ENCODE data around the gene FXYD3.

FXYD3 gene

DNA sequence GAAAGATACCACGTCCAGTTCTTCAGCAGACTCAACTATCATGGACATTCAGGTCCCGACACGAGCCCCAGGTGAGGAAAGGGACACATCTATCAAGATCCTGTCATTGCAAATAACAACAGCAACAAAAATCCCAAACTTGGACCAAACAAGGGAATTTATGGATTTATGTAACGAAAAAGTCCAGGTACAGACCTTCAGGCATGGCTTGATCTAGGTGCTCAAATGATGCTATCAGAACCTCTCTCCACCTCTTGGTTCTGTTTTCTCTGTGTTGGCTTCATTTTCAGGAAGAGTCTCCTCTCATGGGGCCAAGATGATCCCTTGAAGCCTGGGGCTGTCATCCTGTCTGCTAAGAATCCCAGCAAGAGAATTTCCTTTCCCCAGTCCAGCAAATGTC, 41.8 kb downstream of the FXYD3 start:
- DNase-seq (ENCODE audit: low read depth, low spot score): no peak

DNA sequence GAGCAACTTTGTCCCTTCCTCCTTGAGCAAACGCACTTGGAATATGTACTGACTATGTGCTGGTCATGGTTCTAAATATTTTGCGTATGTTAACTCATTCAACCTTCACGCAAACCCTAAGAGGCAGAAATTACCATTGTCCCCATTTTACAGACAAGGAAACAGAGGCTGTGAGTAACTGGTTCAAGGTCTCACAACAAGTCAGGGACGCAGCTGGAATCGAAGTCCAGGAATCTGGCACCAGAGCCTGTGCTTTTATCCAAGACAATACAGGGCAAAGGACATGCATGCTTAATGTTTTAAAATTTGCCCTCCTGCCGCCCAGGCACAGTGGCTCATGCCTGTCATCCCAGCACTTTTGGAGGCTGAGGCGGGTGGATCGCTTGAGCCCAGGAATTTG, 44.0 kb downstream of the FXYD3 start:
- DNase-seq (ENCODE audit: low read depth, low spot score): no peak

DNA sequence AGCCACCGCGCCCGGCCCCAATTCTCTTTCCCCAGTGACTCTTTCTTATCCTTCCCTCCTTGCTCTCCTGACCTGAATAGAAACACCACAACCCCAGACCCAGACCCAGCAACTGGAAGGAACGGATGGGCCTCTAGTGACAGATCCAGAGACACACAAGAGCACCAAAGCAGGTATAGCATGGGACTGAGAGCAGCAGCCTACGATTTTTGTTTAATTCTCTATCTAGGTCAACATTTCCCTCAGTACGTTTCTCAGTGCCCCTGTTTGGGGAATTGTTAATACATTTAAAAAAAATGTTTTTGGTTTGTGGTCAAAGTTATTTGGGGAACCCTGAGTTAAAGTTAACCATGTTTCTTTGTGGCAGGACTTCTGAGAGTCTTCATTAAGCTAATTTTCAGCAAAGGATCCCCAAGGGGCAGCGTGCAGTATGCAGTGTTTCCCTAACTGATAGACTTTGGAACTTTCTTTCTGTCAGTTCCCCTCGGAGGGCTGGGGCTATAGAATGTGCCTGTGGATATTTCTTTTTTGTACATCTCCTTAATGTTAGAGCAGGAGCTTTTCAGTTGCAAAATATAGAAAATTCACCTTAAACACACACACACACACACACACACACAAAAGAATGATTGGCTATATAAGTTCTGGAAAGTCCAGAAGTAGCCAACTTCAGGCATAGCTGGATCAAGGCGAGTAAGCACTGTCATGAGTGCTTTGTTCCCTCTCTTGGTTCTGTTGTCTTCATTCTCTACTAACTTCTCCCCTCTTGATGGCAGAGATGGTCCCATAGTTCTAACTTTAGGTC, 45.2 kb downstream of the FXYD3 start:
- no peak for DNase-seq (ENCODE audit: low read depth, low spot score)

DNA sequence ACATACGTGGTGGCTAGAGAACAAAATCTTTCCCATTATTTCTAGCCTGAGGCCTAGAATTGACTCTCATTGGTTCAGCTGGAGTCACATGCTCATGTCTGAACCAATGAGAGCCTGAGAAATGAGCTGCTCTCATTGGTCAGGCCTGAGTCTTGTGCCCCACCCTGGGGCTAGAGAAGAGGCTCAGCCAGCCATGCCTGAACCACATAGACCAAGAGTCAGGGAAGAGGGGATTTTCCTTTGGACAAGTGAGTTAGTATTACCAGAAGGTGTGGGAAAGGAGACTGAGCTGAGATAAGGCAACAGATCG, 45.8 kb downstream of the FXYD3 start:
- no peak for DNase-seq (ENCODE audit: low read depth, low spot score)

DNA sequence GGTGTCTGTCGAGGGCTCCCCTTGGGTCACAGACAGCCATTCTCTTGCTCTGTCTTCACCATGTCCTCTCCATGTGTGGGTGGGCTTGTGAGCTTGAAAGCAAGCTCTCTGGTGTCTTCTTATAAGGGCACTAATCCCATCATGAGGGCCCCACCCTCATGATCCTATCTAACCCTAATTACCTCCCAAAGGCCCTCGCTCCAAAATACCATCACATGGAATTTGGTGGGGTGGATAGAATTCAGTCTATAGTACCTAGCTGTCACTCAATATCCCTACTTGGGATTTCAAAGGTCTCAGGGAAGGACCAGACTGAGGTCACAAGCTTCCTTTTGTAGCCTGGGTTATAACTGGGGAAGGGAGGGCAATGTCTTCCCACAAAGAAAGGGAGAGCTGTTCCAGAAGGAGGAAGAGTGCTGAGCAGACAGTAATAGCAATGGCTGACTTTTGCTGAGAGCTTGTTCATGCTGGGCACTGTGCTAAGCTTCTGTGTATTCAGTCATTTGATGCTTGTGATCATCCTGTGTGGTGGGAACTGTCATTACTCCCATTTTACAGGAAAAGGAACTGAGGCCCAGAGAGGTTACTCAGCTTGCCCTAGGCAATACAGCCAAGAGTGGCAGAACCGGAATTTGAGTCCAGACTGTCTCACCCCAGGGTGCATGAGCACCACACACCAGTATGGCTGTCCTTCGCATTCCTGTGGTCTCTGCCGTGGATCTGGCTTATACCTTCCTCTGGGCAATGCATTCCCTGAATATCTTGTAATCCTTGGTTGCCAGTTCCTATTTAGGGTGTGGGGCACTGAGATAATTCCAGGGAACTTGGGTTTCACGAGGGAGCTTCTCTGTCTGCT, 47.1 kb downstream of the FXYD3 start:
- no peak for DNase-seq (ENCODE audit: low read depth, low spot score)

DNA sequence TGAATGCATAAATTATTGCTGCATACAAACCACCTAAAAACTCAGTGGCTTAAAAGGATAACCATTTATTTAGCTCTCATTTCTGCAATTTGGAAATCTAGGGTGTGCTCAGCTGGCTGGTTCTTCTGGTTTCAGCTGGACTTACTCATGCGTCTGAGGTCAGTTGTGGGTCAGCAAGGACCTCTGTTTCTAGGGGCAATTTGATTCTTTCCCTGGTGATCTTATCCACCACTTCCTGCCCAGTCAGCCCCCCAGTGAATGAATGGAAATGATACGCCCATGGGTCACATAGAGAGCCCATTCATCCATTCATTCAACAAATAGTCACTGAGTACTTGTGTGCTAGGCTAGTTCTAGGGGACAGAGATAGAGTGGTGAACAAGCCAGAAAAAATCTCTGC, 48.8 kb downstream of the FXYD3 start:
- DNase-seq (ENCODE audit: low read depth, low spot score): no peak

DNA sequence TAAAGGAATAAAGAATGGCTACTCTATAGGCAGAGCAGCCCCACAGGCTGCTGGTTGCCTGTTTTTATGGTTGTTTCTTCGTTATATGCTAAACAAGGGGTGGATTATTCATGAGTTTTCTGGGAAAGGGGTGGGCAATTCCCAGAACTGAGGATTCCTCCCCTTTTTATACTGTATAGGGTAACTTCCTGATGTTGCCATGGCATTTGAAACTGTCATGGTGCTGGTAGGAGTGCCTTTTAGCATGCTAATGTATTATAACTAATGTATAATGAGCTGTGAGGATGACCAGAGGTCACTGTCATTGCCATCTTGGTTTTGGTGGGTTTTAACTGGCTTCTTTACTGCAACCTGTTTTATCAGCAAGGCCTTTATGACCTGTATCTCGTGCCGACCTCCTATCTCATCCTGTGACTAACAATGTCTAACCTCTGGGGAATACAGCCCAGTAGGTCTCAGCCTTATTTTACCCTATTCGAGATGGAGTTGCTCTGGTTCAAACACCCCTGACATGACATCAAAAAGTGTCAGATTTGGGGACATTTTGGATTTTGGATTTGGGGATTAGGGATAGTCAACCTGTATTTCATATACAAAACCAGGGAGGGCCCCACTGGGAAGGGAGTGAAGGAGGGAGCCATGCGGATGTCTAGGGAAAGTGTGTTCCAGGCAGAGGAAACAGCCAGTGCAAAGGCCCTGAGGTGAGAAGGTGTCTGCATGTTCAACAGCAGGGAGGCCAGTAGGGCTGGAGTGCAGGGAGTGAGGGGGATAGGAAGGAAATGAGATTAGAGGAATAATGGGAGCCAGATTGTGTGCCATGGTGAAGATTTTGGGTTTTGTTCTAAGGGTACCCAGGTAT, 49.8 kb downstream of the FXYD3 start:
- no peak for DNase-seq (ENCODE audit: low read depth, low spot score)

DNA sequence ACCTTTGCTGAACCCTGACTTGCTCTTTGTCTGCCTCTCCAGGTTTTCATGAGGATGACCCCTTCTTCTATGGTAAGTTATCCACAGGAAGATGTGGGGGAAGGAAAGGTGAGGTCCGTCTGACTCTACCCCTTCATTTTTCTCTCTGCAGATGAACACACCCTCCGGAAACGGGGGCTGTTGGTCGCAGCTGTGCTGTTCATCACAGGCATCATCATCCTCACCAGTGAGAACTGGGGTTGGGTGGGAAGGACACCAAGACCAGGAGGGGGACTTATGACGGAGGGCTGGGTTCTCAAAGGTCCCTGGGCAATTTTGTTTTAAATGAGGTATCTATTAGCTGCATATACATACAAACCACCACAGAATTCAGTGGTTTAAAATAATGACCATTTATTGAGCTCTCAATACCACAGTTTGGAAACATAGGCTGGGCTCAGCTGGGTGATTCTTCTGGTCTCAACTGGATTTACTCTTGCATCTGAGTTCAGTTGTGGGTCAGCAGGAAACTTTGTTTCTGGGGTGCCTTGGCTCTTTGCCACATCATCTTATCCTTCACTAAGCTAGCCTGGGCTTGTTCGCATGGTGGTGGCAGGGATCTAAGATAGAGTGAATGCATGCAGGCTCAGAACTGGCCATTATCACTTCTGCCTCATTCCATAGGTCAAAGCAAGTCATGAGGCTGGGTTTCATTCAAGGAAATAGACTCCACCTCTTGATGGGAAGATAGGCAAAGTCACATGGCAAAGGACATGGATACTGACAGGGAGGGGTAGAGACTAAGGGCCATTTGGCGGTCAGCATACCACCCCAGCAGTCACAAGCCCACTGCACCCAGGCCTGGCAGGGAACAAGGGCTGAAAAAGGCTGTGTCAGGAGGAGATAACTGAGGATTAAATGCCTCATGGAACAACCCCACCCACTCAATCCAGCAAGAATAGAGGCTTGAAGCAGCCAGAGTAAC, 50.8 kb downstream of the FXYD3 start:
- DNase-seq (ENCODE audit: low read depth, low spot score): no peak

DNA sequence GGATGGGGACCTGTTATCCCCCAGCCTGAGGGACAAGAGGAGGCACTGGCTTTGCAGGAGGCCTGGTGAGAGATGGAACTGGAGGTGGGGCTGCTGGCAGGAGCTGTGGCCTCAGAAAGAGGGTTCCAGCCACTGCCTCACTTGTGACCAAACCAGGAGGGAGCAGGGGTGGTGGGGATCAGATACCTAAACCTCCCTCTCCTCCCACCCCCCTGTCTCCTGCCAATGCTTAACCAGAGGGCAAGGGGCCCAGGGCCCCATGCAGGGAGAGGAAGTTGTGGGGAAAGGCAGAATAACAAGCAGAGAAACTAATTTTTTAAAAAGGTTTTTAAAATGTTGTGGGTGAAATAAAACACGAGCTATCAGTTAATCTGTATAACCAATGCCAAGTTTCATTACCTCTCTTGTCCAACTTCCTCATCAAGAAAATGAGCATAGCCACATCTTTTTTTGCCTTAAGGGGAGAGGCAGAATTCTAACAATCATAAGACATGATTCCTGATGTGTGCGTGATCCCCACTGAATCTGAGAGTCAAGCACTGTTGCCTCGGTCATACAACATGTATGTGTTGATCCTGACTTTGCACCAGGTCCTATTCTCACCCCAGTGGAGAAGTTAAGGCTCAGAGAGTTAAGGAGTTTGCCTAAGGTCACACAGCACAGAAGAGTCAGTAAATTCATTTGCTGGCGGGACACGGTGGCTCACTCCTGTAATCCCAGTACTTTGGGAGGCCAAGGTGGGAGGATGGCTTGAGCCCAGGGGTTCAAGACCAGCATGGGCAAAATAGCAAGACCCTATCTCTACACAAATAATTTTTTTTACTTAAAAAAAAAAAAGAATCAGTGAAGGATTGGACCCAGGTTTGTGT, 51.9 kb downstream of the FXYD3 start:
- DNase-seq (ENCODE audit: low read depth, low spot score): no peak

DNA sequence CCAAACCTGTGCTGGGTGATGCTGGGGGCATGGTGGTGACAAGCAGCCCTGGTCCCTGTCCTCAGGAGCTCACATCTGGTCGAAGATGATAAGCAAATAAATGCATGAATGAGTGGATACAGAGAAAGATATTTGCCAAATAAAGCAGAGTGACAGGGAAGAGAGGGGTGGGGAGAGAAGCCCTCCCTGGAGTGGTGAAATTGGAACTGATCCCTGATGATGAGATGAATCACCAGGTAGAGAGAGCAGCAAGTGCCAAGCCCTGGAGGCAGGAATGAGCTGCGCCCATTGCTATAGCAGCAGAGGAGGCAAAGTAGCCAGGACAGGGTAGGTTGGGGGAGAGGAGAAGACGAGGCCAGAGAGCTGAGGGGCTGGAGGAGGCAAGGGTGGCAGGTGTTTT, 52.6 kb downstream of the FXYD3 start:
- no peak for DNase-seq (ENCODE audit: low read depth, low spot score)

DNA sequence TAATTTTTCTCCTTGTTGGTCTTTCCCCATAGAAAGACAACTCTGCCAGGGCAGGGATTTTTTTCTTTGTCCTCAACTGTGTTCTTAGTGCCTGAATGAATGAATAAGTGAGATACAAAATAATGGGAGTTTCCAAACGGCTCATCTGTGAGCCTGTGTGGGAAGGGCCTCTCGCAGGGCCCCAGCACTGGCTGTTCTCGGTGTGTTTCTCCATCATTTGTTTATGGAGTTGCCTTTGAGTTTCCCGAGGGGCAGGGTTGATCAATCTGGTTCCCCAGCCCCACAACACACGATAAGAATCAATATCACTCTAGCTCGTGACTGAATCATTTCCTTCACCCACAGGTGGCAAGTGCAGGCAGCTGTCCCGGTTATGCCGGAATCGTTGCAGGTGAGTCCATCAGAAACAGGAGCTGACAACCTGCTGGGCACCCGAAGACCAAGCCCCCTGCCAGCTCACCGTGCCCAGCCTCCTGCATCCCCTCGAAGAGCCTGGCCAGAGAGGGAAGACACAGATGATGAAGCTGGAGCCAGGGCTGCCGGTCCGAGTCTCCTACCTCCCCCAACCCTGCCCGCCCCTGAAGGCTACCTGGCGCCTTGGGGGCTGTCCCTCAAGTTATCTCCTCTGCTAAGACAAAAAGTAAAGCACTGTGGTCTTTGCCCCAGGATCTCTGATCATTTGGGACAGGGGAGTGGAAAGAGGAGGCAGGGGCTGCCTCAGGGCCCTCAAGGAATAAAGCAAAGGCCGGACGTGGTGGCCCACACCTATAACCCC, 53.8 kb downstream of the FXYD3 start:
- DNase-seq (ENCODE audit: low read depth, low spot score): no peak

DNA sequence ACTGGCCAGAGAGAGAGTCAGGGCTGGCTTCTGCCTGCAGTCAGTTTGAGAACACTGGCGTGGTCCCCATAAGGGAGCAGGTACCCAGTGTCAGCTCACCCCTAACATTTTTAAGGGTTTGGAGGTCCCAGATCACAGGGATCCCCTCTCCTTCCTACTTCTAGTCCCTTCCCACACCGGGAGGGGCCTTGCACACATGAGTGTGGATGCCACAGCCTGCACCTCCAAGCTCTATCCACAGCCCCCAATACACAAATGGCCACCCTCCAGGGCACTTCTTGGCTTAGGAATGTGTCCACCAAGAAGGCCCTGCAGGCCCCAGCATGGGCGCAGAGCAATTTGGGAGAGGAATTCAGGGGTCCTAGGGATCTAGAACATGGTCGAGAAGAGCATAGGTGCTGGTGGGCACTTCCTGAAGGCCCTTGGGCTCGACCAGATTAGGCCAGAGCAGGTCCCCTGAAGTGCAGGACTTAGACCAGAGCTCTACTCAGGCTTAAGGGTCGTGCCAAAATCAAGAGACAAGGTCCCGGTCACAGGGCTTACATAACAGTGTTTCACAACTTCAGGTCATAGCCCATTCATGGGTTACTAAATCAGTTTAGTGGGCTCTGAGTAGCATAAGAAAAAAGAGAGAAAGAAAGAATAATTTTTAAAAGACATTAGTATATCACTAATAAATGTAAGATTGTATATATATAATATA, 54.9 kb downstream of the FXYD3 start:
- no peak for DNase-seq (ENCODE audit: low read depth, low spot score)

DNA sequence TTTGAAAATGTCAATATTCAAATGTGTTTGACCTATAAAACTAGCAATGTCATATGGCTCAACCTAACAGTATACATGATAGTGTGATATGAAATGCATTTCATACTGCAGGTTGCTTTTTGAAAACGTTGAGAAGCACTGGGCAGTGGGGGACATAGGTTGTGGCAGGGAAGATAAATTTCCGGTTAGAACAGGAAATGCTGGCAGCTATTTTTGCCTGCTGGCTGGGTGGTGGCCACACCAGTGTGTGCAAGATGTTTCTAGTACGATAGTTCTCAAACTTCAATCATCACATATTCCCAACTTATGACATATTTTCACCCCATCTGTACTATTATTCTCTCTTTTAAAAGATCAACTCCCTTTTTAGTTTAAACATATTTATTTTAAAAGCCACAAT, 56.1 kb downstream of the FXYD3 start:
- no peak for DNase-seq (ENCODE audit: low read depth, low spot score)
